Tibial nerve (tissue), 4 donors: ENCODE data around the gene GNG2. TPM values are rescaled to one million over a fixed set of nuclear protein-coding genes. Genes with fewer than 3 reads are reported as not detected.

Experiments
- DNase-seq, 2 donors: peaks; one replicate each; pipeline ENCODE4 v3.0.0-alpha.2; 2019; ENCODE audit warnings: low spot score in 2 of 2
- H3K27ac ChIP-seq, 4 donors: fragments of 200-600 bp; sonication (generic) in 3 of 4; one replicate each; pipeline ENCODE4 v1.5.1; 2017 to 2019; ENCODE audit warnings: mild to moderate bottlenecking in 1 of 4
- H3K27me3 ChIP-seq, 2 donors: fragments of 200-600 bp; sonication (generic) in 1 of 2; one replicate each; pipeline versions ENCODE4 v1.5.1 to v1.6.0; 2017 to 2019
- H3K36me3 ChIP-seq, 3 donors: fragments of 200-600 bp; sonication (generic); one replicate each; pipeline ENCODE4 v1.5.1; 2018 to 2019
- H3K4me1 ChIP-seq, 4 donors: fragments of 200-600 bp; sonication (generic) in 3 of 4; one replicate each; pipeline ENCODE4 v1.5.1; 2017 to 2019
- H3K4me3 ChIP-seq, 4 donors: fragments of 200-600 bp; sonication (generic) in 3 of 4; one replicate each; pipeline ENCODE4 v1.5.1; 2017 to 2019; ENCODE audit warnings: mild to moderate bottlenecking in 1 of 4, moderate library complexity in 1 of 4
- H3K9me3 ChIP-seq, 4 donors: fragments of 200-600 bp; sonication (generic) in 3 of 4; one replicate each; pipeline ENCODE4 v1.5.1; 2017 to 2019
- CTCF ChIP-seq, 5 experiments: fragments of 200-600 bp in 3 of 5; fragments of 450-650 bp in 2 of 5; sonication (generic) in 3 of 5; IDR thresholded peaks; one replicate each; pipeline ENCODE4 v1.5.1; 2016 to 2019; ENCODE audit warnings: antibody characterized with exemption in 5 of 5, mild to moderate bottlenecking in 3 of 5, moderate library complexity in 2 of 5
- EP300 ChIP-seq, 2 donors: sonication (generic); formaldehyde crosslinking; IDR thresholded peaks; one replicate each; pipeline ENCODE4 v1.6.1; 2017; ENCODE audit warnings: antibody characterized with exemption in 2 of 2, mild to moderate bottlenecking in 1 of 2
- POLR2A ChIP-seq, 2 donors: fragments of 450-650 bp; IDR thresholded peaks; one replicate each; pipeline ENCODE4 v1.6.1; 2017; ENCODE audit warnings: antibody characterized with exemption in 2 of 2, mild to moderate bottlenecking in 2 of 2, moderate library complexity in 2 of 2
- WGBS, 2 donors: methylation state at CpG; one replicate each; pipeline ENCODE4 v1.1.5; 2018; 5-methylcytosine and 5-hydroxymethylcytosine counted together
- total RNA-seq, 4 donors: library from RNA; depleted of rRNA; stranded (reverse); fragments of >200 nt; gene quantifications; one replicate each; pipeline ENCODE4 v1.1.0, GENCODE V29; 2016

Gene GNG2
- total RNA-seq, 4 donors from 2014 or later = 54.3 to 121 (median 73.3) TPM

- no peak overlapping the region for H3K4me3 ChIP-seq
- H3K27me3 ChIP-seq = no peaks in the 10 kb centered on the region
- TF ChIP-seq POLR2A (IDR thresholded peaks at IDR 0.05) (no peak), EP300 (IDR thresholded peaks at IDR 0.05) (no peak), CTCF (IDR thresholded peaks at IDR 0.05) (no peak)
- H3K27ac ChIP-seq = peak overlapping the region in 2 of 4 donors; percentile 47 to 67
- peaks cover 0 to 77% (median 31%) of the 10 kb centered on the region in 4 donors for H3K4me1 ChIP-seq
- DNase-seq = no peak
- WGBS, 2 donors = 36 to 49% methylated on average over 3 of the region's 3 CpGs
- H3K9me3 ChIP-seq = no peaks in the 10 kb centered on the region
- H3K36me3 ChIP-seq = no peaks in the 10 kb centered on the region
Measured at GRCh38 chr14:51872396-51872795, 12.0 kb downstream of the GNG2 start.

DNA sequence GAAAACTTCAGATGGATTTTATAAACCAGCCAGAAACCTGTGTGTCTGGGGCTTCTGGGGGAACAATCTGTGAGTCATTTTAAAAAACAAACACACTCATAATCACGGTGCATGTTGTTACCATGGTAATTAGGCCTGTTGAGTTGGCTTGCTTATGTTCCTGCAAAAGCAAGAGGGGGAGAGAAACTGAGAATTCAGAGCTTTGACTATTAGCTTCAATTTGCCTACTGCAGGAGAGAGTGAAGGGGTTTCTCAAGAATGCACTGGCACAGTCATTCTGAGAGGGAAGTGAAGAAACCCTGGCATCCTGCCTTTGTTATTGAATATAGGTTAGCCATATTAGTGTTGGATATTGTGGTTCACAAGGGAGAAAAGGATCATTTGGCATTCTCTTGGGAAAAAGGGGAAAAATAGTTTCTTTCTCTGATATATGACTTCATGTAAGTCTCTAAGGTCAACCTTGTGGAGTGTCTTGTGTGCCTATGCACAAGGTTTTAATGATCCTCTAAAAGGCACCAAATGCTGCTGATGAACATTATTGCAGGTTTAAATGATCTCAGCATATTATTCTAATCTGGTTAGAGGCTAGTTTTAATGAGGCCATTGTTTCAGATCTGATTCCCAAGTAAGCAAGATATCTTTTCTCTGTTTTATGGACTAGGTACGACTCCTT lies 12.9 kb downstream of the GNG2 start:
- peak in 1 of 2 donors; percentile 33 for TF ChIP-seq EP300 (IDR thresholded peaks at IDR 0.05)
- no peak for TF ChIP-seq POLR2A (IDR thresholded peaks at IDR 0.05)
- WGBS, 2 donors = 25 to 28% methylated on average over 2 of the region's 2 CpGs
- Histone ChIP-seq H3K27me3 (no peaks in the 10 kb centered on the region), H3K4me1 (peaks cover 0 to 76% (median 32%) of the 10 kb centered on the region in 4 donors), H3K36me3 (no peaks in the 10 kb centered on the region), H3K4me3 (no peak overlapping the region), H3K9me3 (no peaks in the 10 kb centered on the region), H3K27ac (peak overlapping the region in 2 of 4 donors; percentile 47 to 67)
- DNase-seq = no peak

GRCh38 chr14:51877810-51878209 lies 17.4 kb downstream of the GNG2 start:
- Histone ChIP-seq H3K4me1 (peaks cover 0 to 55% (median 10%) of the 10 kb centered on the region in 4 donors), H3K9me3 (no peaks in the 10 kb centered on the region), H3K27ac (peak overlapping the region in 1 of 4 donors; percentile 73), H3K27me3 (no peaks in the 10 kb centered on the region), H3K4me3 (no peak overlapping the region), H3K36me3 (no peaks in the 10 kb centered on the region)
- TF ChIP-seq CTCF (IDR thresholded peaks at IDR 0.05) (no peak), POLR2A (IDR thresholded peaks at IDR 0.05) (no peak), EP300 (IDR thresholded peaks at IDR 0.05) (no peak)
- WGBS, 2 donors = 67 to 72% methylated on average over 1 of the region's 1 CpG
- DNase-seq = no peak

DNA sequence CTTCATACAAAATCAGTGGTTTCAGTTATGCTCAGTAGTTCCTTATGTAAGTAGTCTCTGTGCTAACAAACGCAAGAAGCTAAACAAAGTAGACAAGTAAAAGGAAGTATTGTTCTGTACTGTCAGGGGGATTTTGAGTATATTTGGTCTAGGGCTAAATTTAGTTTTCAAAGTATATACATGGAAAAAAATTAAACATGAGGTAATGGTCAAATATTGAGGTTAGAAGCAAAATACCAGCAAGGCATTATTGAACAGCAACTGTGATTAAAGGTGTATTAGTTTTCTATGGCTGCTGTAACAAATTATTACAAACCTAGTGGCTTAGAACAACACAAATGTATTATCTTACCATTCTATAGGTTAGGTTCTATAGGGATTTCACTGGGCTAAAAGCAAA lies 18.8 kb downstream of the GNG2 start:
- TF ChIP-seq EP300 (IDR thresholded peaks at IDR 0.05) = no peak
- TF ChIP-seq POLR2A (IDR thresholded peaks at IDR 0.05) = no peak
- no peak for TF ChIP-seq CTCF (IDR thresholded peaks at IDR 0.05)
- Histone ChIP-seq H3K36me3 (no peaks in the 10 kb centered on the region), H3K9me3 (no peaks in the 10 kb centered on the region), H3K27me3 (no peaks in the 10 kb centered on the region), H3K27ac (no peak overlapping the region), H3K4me3 (no peak overlapping the region), H3K4me1 (peaks cover 0 to 56% (median 8%) of the 10 kb centered on the region in 4 donors)
- no peak for DNase-seq
- 30 to 47% methylated on average over 1 of the region's 1 CpG for WGBS, 2 donors

DNA sequence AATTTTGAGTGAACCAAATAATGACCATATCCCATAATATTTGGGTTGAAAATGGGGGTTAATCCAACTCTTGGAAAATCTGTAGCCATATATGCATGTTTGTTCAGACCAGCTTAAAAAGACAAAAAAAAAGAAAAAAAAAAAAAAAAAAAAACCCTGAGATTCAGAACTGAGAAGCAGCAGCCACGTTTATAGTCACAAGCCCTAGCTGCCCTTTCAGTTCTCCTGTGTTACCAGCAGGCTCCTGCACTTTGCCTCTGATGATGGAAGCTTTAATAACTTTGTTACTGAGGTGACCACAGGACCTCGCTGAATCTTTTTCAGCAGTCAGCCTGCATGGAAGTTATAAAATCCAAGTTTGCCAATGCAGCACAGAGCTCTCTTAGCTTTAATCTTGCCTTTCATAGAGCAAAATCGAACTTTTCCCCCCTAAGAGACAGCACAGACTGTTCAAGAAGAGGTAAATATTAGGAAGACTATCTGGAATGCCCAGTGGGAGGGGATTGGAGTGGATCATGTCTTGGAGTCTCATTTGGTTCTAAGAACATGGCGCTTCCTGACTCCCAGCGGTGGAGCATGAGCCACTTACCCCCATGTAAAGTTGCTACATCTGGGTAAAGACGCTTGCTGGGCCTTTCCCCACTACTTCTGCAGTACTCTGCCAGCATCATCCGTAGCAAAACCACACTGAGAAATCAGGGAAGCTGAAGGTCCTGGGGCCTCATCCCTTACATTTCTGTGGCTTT lies 20.6 kb downstream of the GNG2 start:
- peaks cover 0 to 64% (median 21%) of the 10 kb centered on the region in 4 donors for H3K4me1 ChIP-seq
- H3K9me3 ChIP-seq = no peaks in the 10 kb centered on the region
- WGBS, 2 donors = 56% methylated on average over 7 of the region's 7 CpGs
- no peaks in the 10 kb centered on the region for H3K27me3 ChIP-seq
- H3K27ac ChIP-seq = peak overlapping the region in 2 of 4 donors; percentile 55 to 80
- TF ChIP-seq POLR2A (IDR thresholded peaks at IDR 0.05) (no peak), EP300 (IDR thresholded peaks at IDR 0.05) (no peak), CTCF (IDR thresholded peaks at IDR 0.05) (peak in 1 of 5 experiments; percentile 14)
- DNase-seq = no peak
- H3K36me3 ChIP-seq = no peaks in the 10 kb centered on the region
- H3K4me3 ChIP-seq = no peak overlapping the region
